Caco-2 (cell line): ENCODE results near the gene BCS1L. TPM values are rescaled to one million over a fixed set of nuclear protein-coding genes. Genes with fewer than 3 reads are reported as not detected.

Experiments
- BruUV-seq: library from RNA; stranded (reverse); fragments of 400-500 nt; replicated peaks from 2 replicates; lab custom pipeline; 2021; lab: Mats Ljungman, UMichigan
- CTCF ChIA-PET: fragments of 300-600 bp; sonication (Branson Sonifier 250); formaldehyde crosslinking; loops from one replicate; lab custom pipeline; 2022; ENCODE audit warnings: antibody characterized with exemption; lab: Charles Lee
- POLR2A ChIA-PET: fragments of 300-600 bp; sonication (Branson Sonifier 250); formaldehyde crosslinking; loops from one replicate; lab custom pipeline; 2022; ENCODE audit warnings: antibody characterized with exemption; lab: Charles Lee
- DNase-seq, 2 experiments: peaks; one replicate each; pipeline versions ENCODE4 v3.0.0 to v3.0.0-alpha.2; 2020 to 2022
- H3K27me3 ChIP-seq: replicated peaks from 2 replicates; pipeline ENCODE4 v1.6.0; 2011; ENCODE audit warnings: low read length; ENCODE audit not compliant: control insufficient read depth, insufficient read depth
- H3K36me3 ChIP-seq: 2 replicates; pipeline ENCODE4 v1.5.1; 2011; ENCODE audit warnings: low read length; ENCODE audit not compliant: control insufficient read depth, insufficient read depth
- H3K4me1 ChIP-seq: fragments of 250-450 bp; sonication (Bioruptor Pico); 2 replicates; pipeline ENCODE4 v1.5.1; 2020; ENCODE audit warnings: mild to moderate bottlenecking
- H3K4me3 ChIP-seq: 2 replicates; pipeline ENCODE4 v1.5.1; 2011; ENCODE audit warnings: low read depth, mild to moderate bottlenecking, control low read depth, low read length
- H3K9me3 ChIP-seq: fragments of 250-450 bp; sonication (Bioruptor Pico); 2 replicates; pipeline ENCODE4 v1.5.1; 2020; ENCODE audit warnings: mild to moderate bottlenecking, moderate library complexity
- H3K27ac Mint-ChIP-seq: one replicate; pipeline ENCODE4 v1.8.0; 2022; ENCODE audit warnings: mixed read lengths; ENCODE audit not compliant: unreplicated experiment
- H3K27me3 Mint-ChIP-seq: one replicate; pipeline ENCODE4 v1.8.0; 2022; ENCODE audit warnings: mixed read lengths; ENCODE audit not compliant: insufficient read depth, unreplicated experiment
- H3K36me3 Mint-ChIP-seq: one replicate; pipeline ENCODE4 v1.8.0; 2022; ENCODE audit warnings: mild to moderate bottlenecking, mixed read lengths; ENCODE audit not compliant: insufficient read depth, unreplicated experiment
- H3K4me1 Mint-ChIP-seq: one replicate; pipeline ENCODE4 v1.8.0; 2022; ENCODE audit warnings: low read depth, mixed read lengths; ENCODE audit not compliant: unreplicated experiment
- H3K4me3 Mint-ChIP-seq: one replicate; pipeline ENCODE4 v1.8.0; 2022; ENCODE audit warnings: mild to moderate bottlenecking, moderate library complexity, mixed read lengths; ENCODE audit not compliant: unreplicated experiment
- H3K9me3 Mint-ChIP-seq: one replicate; pipeline ENCODE4 v1.8.0; 2022; ENCODE audit warnings: mixed read lengths; ENCODE audit not compliant: unreplicated experiment
- intact Hi-C: fragments of 100-400 bp; cut with micrococcal nuclease; formaldehyde crosslinking; loops from one replicate; pipeline ENCODE4 v1.10.0; 2022; ENCODE audit not compliant: unreplicated experiment
- total RNA-seq: library from RNA; stranded (reverse); gene quantifications from 2 replicates; pipeline ENCODE4 v1.2.3, GENCODE V29; 2022
- TF ChIP-seq, protein P1 (sequence below), 2 experiments: fragments of 200-600 bp in 1 of 2; IDR thresholded peaks; 1 replicate in 1 of 2; 2 replicates in 1 of 2; pipeline versions ENCODE4 v1.5.1 to v1.8.0; 2011 to 2022; ENCODE audit warnings: antibody characterized with exemption in 1 of 2, control low read depth in 1 of 2, inconsistent platforms in 1 of 2, low read depth in 1 of 2, low read length in 1 of 2, mild to moderate bottlenecking in 1 of 2, moderate library complexity in 1 of 2; ENCODE audit not compliant: insufficient read depth in 1 of 2, severe bottlenecking in 1 of 2, unreplicated experiment in 1 of 2

Gene BCS1L
- total RNA-seq, 1 experiment from 2014 or later, result 68.3 TPM

DNA sequence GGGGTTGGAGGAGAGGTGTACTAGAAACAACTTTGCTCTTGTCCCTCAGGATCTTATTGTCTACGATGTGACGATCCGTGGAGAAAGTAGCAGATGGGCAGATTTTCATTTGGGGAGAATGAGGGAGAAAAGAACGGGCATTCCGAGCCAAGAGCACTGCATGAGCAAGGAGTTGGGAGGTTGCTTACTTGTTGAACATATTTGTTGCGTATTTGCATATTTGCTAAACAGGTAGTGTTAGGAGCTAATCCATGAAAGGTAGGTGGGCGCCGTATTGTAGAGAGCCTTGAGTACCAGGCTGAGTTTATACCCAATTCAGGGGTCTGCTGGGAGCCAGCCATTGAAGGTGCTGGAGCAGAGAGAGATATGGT, 490 bp downstream of the BCS1L start:
- no peaks in the 10 kb centered on the region for H3K27me3 Mint-ChIP-seq
- Histone ChIP-seq H3K36me3 (peaks cover 4% of the 10 kb centered on the region), H3K9me3 (no peaks in the 10 kb centered on the region), H3K4me1 (peaks cover 6% of the 10 kb centered on the region; the same call in 1 of the 2 replicates), H3K4me3 (peak overlapping the region; percentile 80), H3K27me3 (no peaks in the 10 kb centered on the region)
- DNase-seq, result no peak
- CTCF ChIA-PET, result interaction anchor here (0.6 to 3.6 kb wide), 21 partner anchors 9 to 335 kb away, joined by 3 to 77 read pairs (median 4); partner anchors contain the start of genes RNF25, STK36 and TTLL4
- POLR2A ChIA-PET, result interaction anchor here (0.5 to 2.3 kb wide), 12 partner anchors 12 to 668 kb away, joined by 3 to 43 read pairs (median 5); partner anchors contain the start of genes CRYBA2, RNF25, STK36 and VIL1
- intact Hi-C loops, result loop anchor here (1.0 kb wide), 2 partner anchors 12 to 50 kb away; partner anchors contain the start of genes RNF25, STK36 and TTLL4
- H3K4me3 Mint-ChIP-seq, result peak overlapping the region; percentile 95
- peak overlapping the region; percentile 85 for H3K27ac Mint-ChIP-seq
- TF ChIP-seq, protein P1, sequence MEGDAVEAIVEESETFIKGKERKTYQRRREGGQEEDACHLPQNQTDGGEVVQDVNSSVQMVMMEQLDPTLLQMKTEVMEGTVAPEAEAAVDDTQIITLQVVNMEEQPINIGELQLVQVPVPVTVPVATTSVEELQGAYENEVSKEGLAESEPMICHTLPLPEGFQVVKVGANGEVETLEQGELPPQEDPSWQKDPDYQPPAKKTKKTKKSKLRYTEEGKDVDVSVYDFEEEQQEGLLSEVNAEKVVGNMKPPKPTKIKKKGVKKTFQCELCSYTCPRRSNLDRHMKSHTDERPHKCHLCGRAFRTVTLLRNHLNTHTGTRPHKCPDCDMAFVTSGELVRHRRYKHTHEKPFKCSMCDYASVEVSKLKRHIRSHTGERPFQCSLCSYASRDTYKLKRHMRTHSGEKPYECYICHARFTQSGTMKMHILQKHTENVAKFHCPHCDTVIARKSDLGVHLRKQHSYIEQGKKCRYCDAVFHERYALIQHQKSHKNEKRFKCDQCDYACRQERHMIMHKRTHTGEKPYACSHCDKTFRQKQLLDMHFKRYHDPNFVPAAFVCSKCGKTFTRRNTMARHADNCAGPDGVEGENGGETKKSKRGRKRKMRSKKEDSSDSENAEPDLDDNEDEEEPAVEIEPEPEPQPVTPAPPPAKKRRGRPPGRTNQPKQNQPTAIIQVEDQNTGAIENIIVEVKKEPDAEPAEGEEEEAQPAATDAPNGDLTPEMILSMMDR (IDR thresholded peaks at IDR 0.05; ENCODE audit: insufficient read depth in 1 of 2, low read depth in 1 of 2, low read length in 1 of 2, severe bottlenecking in 1 of 2, unreplicated experiment in 1 of 2), result no peak
- H3K9me3 Mint-ChIP-seq, result no peaks in the 10 kb centered on the region
- BruUV-seq, result TSS peak; percentile 85
- H3K36me3 Mint-ChIP-seq, result peaks cover 70% of the 10 kb centered on the region
- H3K4me1 Mint-ChIP-seq, result peaks cover 9% of the 10 kb centered on the region

DNA sequence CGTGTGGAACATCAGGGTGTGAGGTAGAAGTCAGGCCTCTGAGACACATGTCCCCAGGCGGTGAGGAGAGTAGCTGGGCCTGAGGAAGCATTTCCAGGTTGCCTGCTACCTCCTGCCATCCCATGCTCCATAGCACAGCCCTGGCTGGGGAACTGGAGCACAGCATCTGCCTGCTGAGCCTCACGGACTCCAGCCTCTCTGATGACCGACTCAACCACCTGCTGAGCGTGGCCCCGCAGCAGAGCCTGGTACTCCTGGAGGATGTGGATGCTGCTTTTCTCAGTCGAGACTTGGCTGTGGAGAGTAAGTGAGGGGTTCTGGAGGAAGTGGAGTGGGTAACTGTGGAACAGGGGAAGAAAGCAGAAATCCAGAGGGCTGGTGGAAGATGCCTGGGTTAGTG, 2.9 kb downstream of the BCS1L start:
- no peaks in the 10 kb centered on the region for H3K9me3 ChIP-seq
- H3K27me3 ChIP-seq, result no peaks in the 10 kb centered on the region
- no TSS peak for BruUV-seq
- peaks cover 4% of the 10 kb centered on the region for H3K36me3 ChIP-seq
- POLR2A ChIA-PET, result no interaction called here
- TF ChIP-seq, protein P1 (IDR thresholded peaks at IDR 0.05; ENCODE audit: insufficient read depth in 1 of 2, low read depth in 1 of 2, low read length in 1 of 2, severe bottlenecking in 1 of 2, unreplicated experiment in 1 of 2), result no peak
- no peak overlapping the region for H3K27ac Mint-ChIP-seq
- no peak overlapping the region for H3K4me3 ChIP-seq
- no peaks in the 10 kb centered on the region for H3K27me3 Mint-ChIP-seq
- peaks cover 9% of the 10 kb centered on the region for H3K4me1 Mint-ChIP-seq
- H3K4me3 Mint-ChIP-seq, result no peak overlapping the region
- peaks cover 6% of the 10 kb centered on the region; the same call in 1 of the 2 replicates for H3K4me1 ChIP-seq
- intact Hi-C loops, result no loop called here
- DNase-seq, result no peak
- no peaks in the 10 kb centered on the region for H3K9me3 Mint-ChIP-seq
- peaks cover 84% of the 10 kb centered on the region for H3K36me3 Mint-ChIP-seq
- CTCF ChIA-PET, result interaction anchor here (1.5 kb wide), 1 partner anchor 25 kb away, joined by 4 read pairs; no protein-coding TSS in a partner anchor

DNA sequence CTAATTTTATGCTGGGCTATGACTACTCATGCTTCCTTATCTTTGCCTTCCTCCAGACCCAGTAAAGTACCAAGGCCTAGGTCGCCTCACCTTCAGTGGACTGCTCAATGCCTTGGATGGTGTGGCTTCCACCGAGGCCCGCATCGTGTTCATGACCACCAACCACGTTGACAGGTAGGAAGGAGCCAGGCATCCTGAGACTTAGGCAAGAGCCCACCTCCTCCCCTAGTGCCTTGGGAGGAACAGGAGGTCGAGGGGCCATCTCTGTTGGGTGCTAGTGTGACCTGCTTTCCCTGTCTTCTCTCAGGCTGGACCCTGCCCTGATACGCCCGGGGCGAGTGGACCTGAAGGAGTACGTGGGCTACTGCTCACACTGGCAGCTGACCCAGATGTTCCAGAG, 3.3 kb downstream of the BCS1L start:
- H3K27me3 Mint-ChIP-seq, result no peaks in the 10 kb centered on the region
- DNase-seq, result no peak
- no peak overlapping the region for H3K4me3 Mint-ChIP-seq
- TF ChIP-seq, protein P1 (IDR thresholded peaks at IDR 0.05; ENCODE audit: insufficient read depth in 1 of 2, low read depth in 1 of 2, low read length in 1 of 2, severe bottlenecking in 1 of 2, unreplicated experiment in 1 of 2), result no peak
- H3K4me1 ChIP-seq, result peaks cover 4% of the 10 kb centered on the region; the same call in 1 of the 2 replicates
- no peaks in the 10 kb centered on the region for H3K9me3 ChIP-seq
- H3K4me3 ChIP-seq, result no peak overlapping the region
- ChIA-PET CTCF (no interaction called here), POLR2A (no interaction called here)
- intact Hi-C loops, result no loop called here
- H3K4me1 Mint-ChIP-seq, result peaks cover 9% of the 10 kb centered on the region
- no peaks in the 10 kb centered on the region for H3K9me3 Mint-ChIP-seq
- no peak overlapping the region for H3K27ac Mint-ChIP-seq
- peaks cover 85% of the 10 kb centered on the region for H3K36me3 Mint-ChIP-seq
- peaks cover 4% of the 10 kb centered on the region for H3K36me3 ChIP-seq
- BruUV-seq, result no TSS peak
- no peaks in the 10 kb centered on the region for H3K27me3 ChIP-seq
